ENCODE results near the gene KCNJ12. TPM values are rescaled to one million over a fixed set of nuclear protein-coding genes. Genes with fewer than 3 reads are reported as not detected.

KCNJ12 gene
- polyA plus RNA-seq, 1 donor: 13.8 TPM

Other genes with a start within 250 kb of the KCNJ12 start
- 27.2 TPM for gene DHRS7B, start 249.4 kb upstream of the KCNJ12 start, polyA plus RNA-seq (ENCODE audit: insufficient read length)
- gene TMEM11, start 162.2 kb upstream of the KCNJ12 start, polyA plus RNA-seq (ENCODE audit: insufficient read length): 29.9 TPM
- gene NATD1, start 122.9 kb upstream of the KCNJ12 start, polyA plus RNA-seq (ENCODE audit: insufficient read length): 20.1 TPM
- 22.0 TPM for gene MAP2K3, start 91.6 kb upstream of the KCNJ12 start, polyA plus RNA-seq (ENCODE audit: insufficient read length)